HepG2 (cell line): ENCODE results near the gene NEIL3.

Source experiments
- HMGXB3 ChIP-seq: sonication (generic); formaldehyde crosslinking; IDR thresholded peaks from 2 replicates; pipeline ENCODE4 v1.4.0; 2020; ENCODE audit warnings: missing genetic modification reagents, borderline replicate concordance
- MXI1 ChIP-seq: IDR thresholded peaks from 3 replicates; pipeline ENCODE4 v1.6.1; 2012; ENCODE audit warnings: low read depth, low read length, inconsistent platforms, borderline replicate concordance
- NR1H2 ChIP-seq: sonication (generic); formaldehyde crosslinking; IDR thresholded peaks from 2 replicates; pipeline ENCODE4 v1.8.1; 2022; ENCODE audit warnings: low read depth, missing genetic modification reagents, borderline replicate concordance
- NR2C2 ChIP-seq: sonication (generic); formaldehyde crosslinking; IDR thresholded peaks from 2 replicates; pipeline ENCODE4 v1.4.0; 2020; ENCODE audit warnings: missing genetic modification reagents, mild to moderate bottlenecking, moderate library complexity, borderline replicate concordance
- SPEN ChIP-seq: sonication (generic); formaldehyde crosslinking; IDR thresholded peaks from 2 replicates; pipeline ENCODE4 v1.5.1; 2020; ENCODE audit warnings: low read depth, mild to moderate bottlenecking, missing genetic modification reagents
- TAF15 ChIP-seq: fragments of 200-400 bp; formaldehyde crosslinking; IDR thresholded peaks from one replicate; pipeline ENCODE4 v1.6.1; 2018; ENCODE audit warnings: mild to moderate bottlenecking, low read depth, low read length; ENCODE audit not compliant: poor library complexity, severe bottlenecking
- ZBTB2 ChIP-seq: sonication (generic); formaldehyde crosslinking; IDR thresholded peaks from 2 replicates; pipeline ENCODE4 v1.8.0; 2022; ENCODE audit warnings: low read depth, missing genetic modification reagents
- ZNF17 ChIP-seq: sonication (generic); formaldehyde crosslinking; IDR thresholded peaks from 2 replicates; pipeline ENCODE4 v1.5.0; 2020; ENCODE audit warnings: mild to moderate bottlenecking, missing genetic modification reagents
- TF ChIP-seq, protein P1 (sequence below): sonication (generic); formaldehyde crosslinking; IDR thresholded peaks from 2 replicates; pipeline ENCODE4 v1.4.0; 2020; ENCODE audit warnings: missing genetic modification reagents

DNA sequence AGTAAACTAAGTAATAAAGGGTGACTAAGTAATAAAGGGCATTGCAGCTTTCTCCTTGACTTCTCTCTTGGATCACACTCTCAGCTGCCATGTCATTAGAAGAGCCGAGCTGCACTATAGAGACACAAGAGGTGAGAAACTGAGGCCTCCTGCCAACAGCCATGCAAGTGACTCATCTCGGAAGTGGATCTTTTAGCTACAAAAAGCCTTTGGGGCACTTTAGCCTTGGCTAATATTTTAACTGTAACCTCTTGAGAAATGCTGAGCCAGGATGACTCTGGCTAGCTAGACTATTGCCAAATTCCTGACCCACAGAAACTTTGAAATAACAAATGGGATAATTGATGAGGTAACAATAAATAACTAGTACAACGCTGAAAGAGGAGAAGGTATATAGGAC lies 1.5 kb upstream of the NEIL3 start:
- TF ChIP-seq ZNF17 (CRISPR knock-in tag), result no peak
- TF ChIP-seq ZBTB2 (CRISPR knock-in tag), result no peak
- TF ChIP-seq NR2C2 (CRISPR knock-in tag), result no peak
- no peak for TF ChIP-seq HMGXB3 (CRISPR knock-in tag)
- no peak for TF ChIP-seq SPEN (CRISPR knock-in tag)
- no peak for TF ChIP-seq MXI1
- TF ChIP-seq, protein P1, sequence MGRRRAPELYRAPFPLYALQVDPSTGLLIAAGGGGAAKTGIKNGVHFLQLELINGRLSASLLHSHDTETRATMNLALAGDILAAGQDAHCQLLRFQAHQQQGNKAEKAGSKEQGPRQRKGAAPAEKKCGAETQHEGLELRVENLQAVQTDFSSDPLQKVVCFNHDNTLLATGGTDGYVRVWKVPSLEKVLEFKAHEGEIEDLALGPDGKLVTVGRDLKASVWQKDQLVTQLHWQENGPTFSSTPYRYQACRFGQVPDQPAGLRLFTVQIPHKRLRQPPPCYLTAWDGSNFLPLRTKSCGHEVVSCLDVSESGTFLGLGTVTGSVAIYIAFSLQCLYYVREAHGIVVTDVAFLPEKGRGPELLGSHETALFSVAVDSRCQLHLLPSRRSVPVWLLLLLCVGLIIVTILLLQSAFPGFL (CRISPR knock-in tag), result no peak
- TF ChIP-seq TAF15, result no peak
- TF ChIP-seq NR1H2 (CRISPR knock-in tag), result no peak
